Brain microvascular endothelial cell (primary cell): Measurements from ENCODE around the gene LILRB3.

ENCODE experiments used
- DNase-seq: peaks from one replicate; pipeline ENCODE4 v3.0.0-alpha.2; 2020
- H3K27ac ChIP-seq: fragments of 250-450 bp; sonication (Bioruptor Pico); 2 replicates; pipeline ENCODE4 v1.5.1; 2020; ENCODE audit warnings: mild to moderate bottlenecking, moderate library complexity
- H3K27me3 ChIP-seq: fragments of 250-450 bp; sonication (Bioruptor Pico); replicated peaks from 2 replicates; pipeline ENCODE4 v1.5.1; 2020; ENCODE audit warnings: mild to moderate bottlenecking
- H3K36me3 ChIP-seq: fragments of 250-450 bp; sonication (Bioruptor Pico); replicated peaks from 2 replicates; pipeline ENCODE4 v1.5.1; 2020; ENCODE audit warnings: mild to moderate bottlenecking
- H3K4me3 ChIP-seq: 2 replicates; pipeline ENCODE4 v1.5.1; 2011; ENCODE audit warnings: low read depth, mild to moderate bottlenecking, control low read depth, low read length, moderate library complexity
- in situ Hi-C: cut with HindIII; loops from 2 replicates; pipeline ENCODE4 v1.10.0; 2017; ENCODE audit warnings: low sequenced_read_pairs, low pct_ligation_motif_present
- TF ChIP-seq, protein P1 (sequence below): IDR thresholded peaks from 2 replicates; pipeline ENCODE4 v1.5.1; 2011; ENCODE audit warnings: low read depth, mild to moderate bottlenecking, moderate library complexity, low read length, control low read depth, inconsistent platforms; ENCODE audit errors: missing control alignments

Gene LILRB3

DNA sequence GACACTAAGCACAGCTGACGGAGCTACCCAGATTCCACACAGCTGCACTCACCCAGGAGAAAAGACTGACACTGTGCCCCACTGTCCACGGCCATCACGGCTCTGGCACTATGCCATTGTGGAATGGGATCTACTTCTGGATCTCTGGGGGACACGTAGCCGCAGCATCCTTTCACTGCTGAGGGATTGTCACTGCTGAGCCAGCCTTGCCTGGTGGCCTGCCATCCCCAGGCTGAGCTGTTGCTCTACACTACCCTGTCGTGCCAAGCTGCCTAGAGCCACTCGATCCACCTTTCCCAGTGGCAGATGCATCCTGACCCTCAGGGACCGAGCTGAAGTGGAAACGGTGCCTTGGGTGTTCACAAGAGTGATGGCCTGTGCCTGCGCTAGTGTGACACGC, 39.3 kb upstream of the LILRB3 start:
- no peak for DNase-seq
- in situ Hi-C loops: no loop called here
- H3K27me3 ChIP-seq: peaks cover 6% of the 10 kb centered on the region
- TF ChIP-seq, protein P1, sequence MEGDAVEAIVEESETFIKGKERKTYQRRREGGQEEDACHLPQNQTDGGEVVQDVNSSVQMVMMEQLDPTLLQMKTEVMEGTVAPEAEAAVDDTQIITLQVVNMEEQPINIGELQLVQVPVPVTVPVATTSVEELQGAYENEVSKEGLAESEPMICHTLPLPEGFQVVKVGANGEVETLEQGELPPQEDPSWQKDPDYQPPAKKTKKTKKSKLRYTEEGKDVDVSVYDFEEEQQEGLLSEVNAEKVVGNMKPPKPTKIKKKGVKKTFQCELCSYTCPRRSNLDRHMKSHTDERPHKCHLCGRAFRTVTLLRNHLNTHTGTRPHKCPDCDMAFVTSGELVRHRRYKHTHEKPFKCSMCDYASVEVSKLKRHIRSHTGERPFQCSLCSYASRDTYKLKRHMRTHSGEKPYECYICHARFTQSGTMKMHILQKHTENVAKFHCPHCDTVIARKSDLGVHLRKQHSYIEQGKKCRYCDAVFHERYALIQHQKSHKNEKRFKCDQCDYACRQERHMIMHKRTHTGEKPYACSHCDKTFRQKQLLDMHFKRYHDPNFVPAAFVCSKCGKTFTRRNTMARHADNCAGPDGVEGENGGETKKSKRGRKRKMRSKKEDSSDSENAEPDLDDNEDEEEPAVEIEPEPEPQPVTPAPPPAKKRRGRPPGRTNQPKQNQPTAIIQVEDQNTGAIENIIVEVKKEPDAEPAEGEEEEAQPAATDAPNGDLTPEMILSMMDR: no peak
- H3K27ac ChIP-seq: no peak overlapping the region
- no peak overlapping the region for H3K4me3 ChIP-seq
- H3K36me3 ChIP-seq: no peaks in the 10 kb centered on the region

DNA sequence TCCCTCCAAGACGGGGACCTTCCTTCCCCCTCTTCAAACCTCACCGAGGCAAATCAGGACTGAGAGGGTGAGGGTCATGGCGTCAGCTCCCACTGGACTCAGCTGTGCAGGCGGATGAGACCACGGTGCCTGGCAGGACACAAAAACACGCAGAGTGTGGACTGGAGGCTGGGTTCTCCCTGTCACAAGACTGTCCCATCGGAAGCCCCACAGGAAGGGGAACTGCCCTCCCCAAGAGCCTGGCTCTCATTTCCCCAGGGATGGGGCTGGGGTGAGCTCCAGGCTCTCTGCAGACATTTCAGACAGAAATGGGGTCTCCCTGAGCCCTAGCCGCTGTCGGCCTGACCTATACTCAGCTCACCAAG, 34.3 kb upstream of the LILRB3 start, which contains the start of gene LILRB5:
TSS of gene LILRB5 (minus strand) at position 158 of the 365 bp plus-strand sequence. CDS start at position 78, 80 bp downstream.
- TF ChIP-seq, protein P1: no peak
- DNase-seq: no peak
- in situ Hi-C loops: no loop called here

DNA sequence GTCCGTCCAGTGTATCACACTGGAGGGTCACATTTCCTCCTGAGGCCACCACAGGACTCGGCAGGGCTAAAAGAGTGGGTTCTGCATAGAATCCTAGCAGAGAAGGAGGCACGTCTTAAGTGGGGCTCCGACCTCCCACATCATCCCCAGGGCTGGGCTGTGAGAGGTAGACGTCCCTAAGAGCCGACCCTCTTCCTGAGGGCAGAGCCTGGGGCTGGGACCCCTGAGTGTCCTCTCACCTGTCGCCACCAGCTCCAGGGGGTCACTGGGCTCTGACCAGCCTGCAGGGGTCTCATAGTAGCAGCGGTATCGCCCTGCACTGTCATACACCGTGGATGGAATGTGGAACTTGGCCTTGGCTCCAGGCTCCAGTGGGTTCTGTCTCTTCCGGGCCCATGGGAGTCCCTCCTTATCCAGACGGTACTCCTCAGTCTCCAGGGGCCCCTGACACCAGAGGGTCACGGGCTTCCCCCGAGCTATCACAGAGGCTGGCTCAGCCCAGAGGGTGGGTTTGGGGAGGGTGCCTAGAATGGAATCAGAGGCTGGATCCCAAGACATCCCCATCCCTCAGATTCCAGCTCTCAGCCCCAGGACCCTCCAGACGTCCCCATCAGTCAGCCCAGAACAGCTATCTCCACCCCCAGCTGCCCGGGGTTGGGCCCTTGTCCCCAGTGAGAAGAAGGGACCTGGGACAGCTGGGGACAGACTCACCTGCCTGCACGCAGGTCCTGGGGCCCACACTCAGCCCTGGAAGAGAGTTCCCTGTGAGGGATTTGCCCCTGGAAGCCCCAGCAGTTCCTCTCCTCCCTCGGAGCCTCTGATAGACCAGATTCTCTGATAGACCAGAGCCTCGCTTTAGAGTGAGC, 33.7 kb upstream of the LILRB3 start:
- H3K4me3 ChIP-seq: no peak overlapping the region
- peaks cover 12% of the 10 kb centered on the region for H3K27me3 ChIP-seq
- DNase-seq: no peak
- in situ Hi-C loops: no loop called here
- H3K27ac ChIP-seq: no peak overlapping the region
- TF ChIP-seq, protein P1: no peak
- H3K36me3 ChIP-seq: no peaks in the 10 kb centered on the region

More for the DNA sequence above, 34.3 kb upstream of the LILRB3 start, which contains the start of gene LILRB5:
- H3K27me3 ChIP-seq: peaks cover 12% of the 10 kb centered on the region
- H3K4me3 ChIP-seq: no peak within 1 kb of the TSS
- no peaks in the 10 kb centered on the region for H3K36me3 ChIP-seq
- H3K27ac ChIP-seq: no peak within 1 kb of the TSS

DNA sequence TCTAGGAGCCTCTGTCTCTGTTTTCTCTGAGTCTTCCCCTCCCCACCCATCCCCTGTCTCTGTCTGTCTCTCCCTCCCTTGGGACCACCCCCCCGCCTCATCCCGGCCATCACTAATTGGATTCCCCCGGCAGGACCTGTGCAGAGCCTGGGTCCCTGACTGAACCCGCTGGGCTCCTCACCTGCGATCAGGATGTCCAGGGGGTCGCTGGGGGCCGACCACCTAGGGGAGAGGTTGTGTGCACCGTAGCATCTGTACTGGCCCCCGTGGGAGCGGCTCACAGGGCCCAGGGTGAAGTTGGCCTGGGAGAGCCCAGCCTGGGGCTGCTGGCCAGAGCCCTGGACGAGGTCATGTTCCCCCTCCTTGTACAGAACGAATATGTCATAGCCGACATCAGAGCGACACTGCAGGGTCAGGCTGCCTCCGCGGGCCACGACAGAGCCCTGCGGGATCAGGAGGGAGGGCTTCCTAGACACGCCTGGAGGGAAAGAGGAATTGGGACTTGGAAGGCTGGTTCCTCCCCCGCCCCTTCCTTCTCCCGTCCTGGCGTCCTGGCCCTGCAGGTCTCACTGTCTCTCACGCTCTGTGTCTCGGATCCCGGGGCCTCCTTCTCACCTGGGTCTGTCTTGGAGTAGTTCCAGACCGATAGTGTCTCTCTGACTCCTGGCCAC, 32.4 kb upstream of the LILRB3 start:
- in situ Hi-C loops: no loop called here
- Histone ChIP-seq H3K27me3 (peaks cover 12% of the 10 kb centered on the region), H3K27ac (no peak overlapping the region), H3K4me3 (no peak overlapping the region), H3K36me3 (no peaks in the 10 kb centered on the region)
- TF ChIP-seq, protein P1: no peak
- DNase-seq: no peak

DNA sequence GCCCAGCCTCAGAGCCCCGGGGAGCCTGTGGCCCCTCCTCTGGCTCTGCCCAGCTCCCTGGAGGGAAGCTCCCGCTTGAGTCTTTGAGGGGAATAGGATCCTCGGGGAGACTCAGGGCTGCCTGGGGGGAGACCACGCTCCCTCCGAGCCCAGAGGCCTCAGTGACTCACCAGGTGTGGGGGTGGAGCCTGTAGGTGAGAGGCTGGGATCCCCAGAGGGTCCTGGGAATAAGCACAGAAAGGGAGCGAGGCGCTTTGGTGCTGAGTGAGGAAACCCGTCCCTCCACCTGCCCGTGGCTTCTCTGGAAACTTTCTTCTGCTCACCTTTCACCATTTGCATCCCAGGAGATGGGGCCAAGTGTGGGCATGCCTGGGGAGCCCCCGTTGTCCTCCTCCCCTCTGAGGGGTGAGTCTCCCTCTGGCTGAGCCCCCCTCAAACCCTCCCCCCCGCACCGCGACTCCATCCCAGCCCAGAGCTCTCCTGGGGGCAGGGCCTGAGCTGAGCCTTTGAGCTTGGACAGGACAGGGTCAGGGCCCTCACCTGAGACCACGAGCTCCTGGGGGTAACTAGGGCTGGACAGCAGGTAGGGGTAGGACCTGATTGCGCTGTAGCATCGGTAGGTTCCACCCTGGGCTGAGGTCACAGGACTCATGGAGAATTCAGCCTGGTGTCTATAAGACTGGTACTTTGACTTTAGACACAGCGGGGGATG, 31.5 kb upstream of the LILRB3 start:
- no peak for DNase-seq
- H3K27me3 ChIP-seq: peaks cover 12% of the 10 kb centered on the region

More for the DNA sequence above, 31.5 kb upstream of the LILRB3 start:
- no peak overlapping the region for H3K4me3 ChIP-seq
- TF ChIP-seq, protein P1: no peak
- H3K36me3 ChIP-seq: no peaks in the 10 kb centered on the region
- no peak overlapping the region for H3K27ac ChIP-seq
- in situ Hi-C loops: no loop called here
